WTC11 (cell line): ENCODE measurements around the gene IRF2.

Experiments
- CREM ChIP-seq: sonication (generic); formaldehyde crosslinking; IDR thresholded peaks from 2 replicates; pipeline ENCODE4 v1.8.1; 2022; ENCODE audit warnings: mild to moderate bottlenecking, missing genetic modification reagents, moderate library complexity
- FOXJ3 ChIP-seq: sonication (generic); formaldehyde crosslinking; IDR thresholded peaks from 2 replicates; pipeline ENCODE4 v1.9.0; 2021; ENCODE audit warnings: missing genetic modification reagents, mild to moderate bottlenecking, borderline replicate concordance
- PRRX2 ChIP-seq: fragments of 250-450 bp; sonication (Bioruptor Pico); IDR thresholded peaks from 2 replicates; pipeline ENCODE4 v1.8.0; 2021; ENCODE audit warnings: mild to moderate bottlenecking
- RORB ChIP-seq: fragments of 250-450 bp; sonication (Bioruptor Pico); IDR thresholded peaks from 2 replicates; pipeline ENCODE4 v1.9.0; 2021; ENCODE audit warnings: mild to moderate bottlenecking
- TCF7 ChIP-seq: sonication (generic); formaldehyde crosslinking; IDR thresholded peaks from 2 replicates; pipeline ENCODE4 v1.8.0; 2022; ENCODE audit warnings: mild to moderate bottlenecking, low read depth, missing genetic modification reagents, moderate library complexity
- TEAD4 ChIP-seq: sonication (generic); formaldehyde crosslinking; IDR thresholded peaks from 2 replicates; pipeline ENCODE4 v1.8.0; 2022; ENCODE audit warnings: mild to moderate bottlenecking, missing genetic modification reagents
- ZNF121 ChIP-seq: sonication (generic); formaldehyde crosslinking; IDR thresholded peaks from 2 replicates; pipeline ENCODE4 v1.8.0; 2023; ENCODE audit warnings: missing genetic modification reagents
- ZNF232 ChIP-seq: sonication (generic); formaldehyde crosslinking; IDR thresholded peaks from 2 replicates; pipeline ENCODE4 v1.8.0; 2022; ENCODE audit warnings: mild to moderate bottlenecking, missing genetic modification reagents
- ZNF396 ChIP-seq: fragments of 250-450 bp; sonication (Bioruptor Pico); IDR thresholded peaks from 2 replicates; pipeline ENCODE4 v1.8.0; 2021; ENCODE audit warnings: mild to moderate bottlenecking, moderate library complexity, borderline replicate concordance
- TF ChIP-seq, protein P1 (sequence below): fragments of 200-600 bp; IDR thresholded peaks from 2 replicates; pipeline ENCODE4 v1.8.0; 2022; ENCODE audit warnings: antibody characterized with exemption
- TF ChIP-seq, protein P2 (sequence below): sonication (generic); formaldehyde crosslinking; conservative IDR thresholded peaks from 2 replicates; pipeline ENCODE4 v1.8.1; 2022; ENCODE audit warnings: mild to moderate bottlenecking, missing genetic modification reagents
- TF ChIP-seq, protein P3 (sequence below): sonication (generic); formaldehyde crosslinking; IDR thresholded peaks from 2 replicates; pipeline ENCODE4 v1.8.0; 2022; ENCODE audit warnings: mild to moderate bottlenecking, missing genetic modification reagents
- TF ChIP-seq, protein P4 (sequence below): sonication (generic); formaldehyde crosslinking; IDR thresholded peaks from 2 replicates; pipeline ENCODE4 v1.8.1; 2022; ENCODE audit warnings: mild to moderate bottlenecking, moderate library complexity, missing genetic modification reagents

DNA sequence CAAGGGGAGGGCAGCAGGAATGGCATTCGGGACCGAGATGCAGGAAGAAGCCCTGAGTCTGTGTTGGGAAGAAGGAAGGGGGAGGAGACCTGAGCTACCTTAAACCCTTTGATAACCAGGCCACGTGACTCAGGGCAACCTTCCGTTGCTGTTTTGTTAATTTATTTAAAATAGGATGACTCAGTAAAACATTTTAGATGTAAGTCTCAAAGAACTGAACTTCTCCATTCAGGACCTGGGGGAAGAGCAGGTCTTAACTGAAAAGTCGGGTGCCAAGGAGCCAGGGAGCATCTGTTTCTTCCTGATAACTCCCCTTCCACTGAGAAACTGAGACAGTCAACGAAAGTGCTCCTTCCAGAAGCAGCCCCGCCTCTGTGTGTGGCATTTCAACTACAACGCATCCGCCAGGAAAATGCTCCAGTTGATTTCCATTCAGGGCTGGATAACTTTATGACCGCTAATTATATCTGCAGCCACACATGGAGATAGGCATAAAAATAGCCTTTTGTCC, 88.0 kb downstream of the IRF2 start:
- TF ChIP-seq, protein P1, sequence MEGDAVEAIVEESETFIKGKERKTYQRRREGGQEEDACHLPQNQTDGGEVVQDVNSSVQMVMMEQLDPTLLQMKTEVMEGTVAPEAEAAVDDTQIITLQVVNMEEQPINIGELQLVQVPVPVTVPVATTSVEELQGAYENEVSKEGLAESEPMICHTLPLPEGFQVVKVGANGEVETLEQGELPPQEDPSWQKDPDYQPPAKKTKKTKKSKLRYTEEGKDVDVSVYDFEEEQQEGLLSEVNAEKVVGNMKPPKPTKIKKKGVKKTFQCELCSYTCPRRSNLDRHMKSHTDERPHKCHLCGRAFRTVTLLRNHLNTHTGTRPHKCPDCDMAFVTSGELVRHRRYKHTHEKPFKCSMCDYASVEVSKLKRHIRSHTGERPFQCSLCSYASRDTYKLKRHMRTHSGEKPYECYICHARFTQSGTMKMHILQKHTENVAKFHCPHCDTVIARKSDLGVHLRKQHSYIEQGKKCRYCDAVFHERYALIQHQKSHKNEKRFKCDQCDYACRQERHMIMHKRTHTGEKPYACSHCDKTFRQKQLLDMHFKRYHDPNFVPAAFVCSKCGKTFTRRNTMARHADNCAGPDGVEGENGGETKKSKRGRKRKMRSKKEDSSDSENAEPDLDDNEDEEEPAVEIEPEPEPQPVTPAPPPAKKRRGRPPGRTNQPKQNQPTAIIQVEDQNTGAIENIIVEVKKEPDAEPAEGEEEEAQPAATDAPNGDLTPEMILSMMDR, result no peak
- TF ChIP-seq RORB (CRISPR knock-in tag) (no peak), ZNF232 (no peak), TEAD4 (CRISPR knock-in tag) (no peak), CREM (no peak), PRRX2 (CRISPR knock-in tag) (no peak), TCF7 (CRISPR knock-in tag) (no peak), ZNF396 (CRISPR knock-in tag) (no peak), ZNF121 (CRISPR knock-in tag) (no peak), FOXJ3 (CRISPR knock-in tag) (no peak)
- TF ChIP-seq, protein P2, sequence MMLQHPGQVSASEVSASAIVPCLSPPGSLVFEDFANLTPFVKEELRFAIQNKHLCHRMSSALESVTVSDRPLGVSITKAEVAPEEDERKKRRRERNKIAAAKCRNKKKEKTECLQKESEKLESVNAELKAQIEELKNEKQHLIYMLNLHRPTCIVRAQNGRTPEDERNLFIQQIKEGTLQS, result no peak
- TF ChIP-seq, protein P3, sequence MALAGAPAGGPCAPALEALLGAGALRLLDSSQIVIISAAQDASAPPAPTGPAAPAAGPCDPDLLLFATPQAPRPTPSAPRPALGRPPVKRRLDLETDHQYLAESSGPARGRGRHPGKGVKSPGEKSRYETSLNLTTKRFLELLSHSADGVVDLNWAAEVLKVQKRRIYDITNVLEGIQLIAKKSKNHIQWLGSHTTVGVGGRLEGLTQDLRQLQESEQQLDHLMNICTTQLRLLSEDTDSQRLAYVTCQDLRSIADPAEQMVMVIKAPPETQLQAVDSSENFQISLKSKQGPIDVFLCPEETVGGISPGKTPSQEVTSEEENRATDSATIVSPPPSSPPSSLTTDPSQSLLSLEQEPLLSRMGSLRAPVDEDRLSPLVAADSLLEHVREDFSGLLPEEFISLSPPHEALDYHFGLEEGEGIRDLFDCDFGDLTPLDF (CRISPR knock-in tag), result no peak
- TF ChIP-seq, protein P4, sequence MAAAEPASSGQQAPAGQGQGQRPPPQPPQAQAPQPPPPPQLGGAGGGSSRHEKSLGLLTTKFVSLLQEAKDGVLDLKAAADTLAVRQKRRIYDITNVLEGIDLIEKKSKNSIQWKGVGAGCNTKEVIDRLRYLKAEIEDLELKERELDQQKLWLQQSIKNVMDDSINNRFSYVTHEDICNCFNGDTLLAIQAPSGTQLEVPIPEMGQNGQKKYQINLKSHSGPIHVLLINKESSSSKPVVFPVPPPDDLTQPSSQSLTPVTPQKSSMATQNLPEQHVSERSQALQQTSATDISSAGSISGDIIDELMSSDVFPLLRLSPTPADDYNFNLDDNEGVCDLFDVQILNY (CRISPR knock-in tag), result no peak
